GM23338 (cell line): ENCODE results near the gene ZBTB34. TPM values are rescaled to one million over a fixed set of nuclear protein-coding genes. Genes with fewer than 3 reads are reported as not detected.

Experiments
- ATAC-seq: fragments of 200-7000 bp; cut with Tn5 transposase; 3 replicates; pipeline ENCODE4 v1.9.1; 2020
- DNase-seq: peaks from one replicate; pipeline ENCODE4 v3.0.0-alpha.2; 2015; ENCODE audit warnings: low spot score
- H2AFZ ChIP-seq: fragments of 200-600 bp; sonication (generic); 2 replicates; pipeline ENCODE4 v1.8.0; 2016; ENCODE audit warnings: antibody characterized with exemption, mild to moderate bottlenecking, moderate library complexity
- H3F3A ChIP-seq: fragments of 200-600 bp; sonication (generic); replicated peaks from 2 replicates; pipeline ENCODE4 v1.8.0; 2017; ENCODE audit warnings: antibody characterized with exemption, mixed run types, low read depth
- H3K27ac ChIP-seq: fragments of 200-600 bp; sonication (generic); 2 replicates; pipeline ENCODE4 v1.6.1; 2016; ENCODE audit warnings: low read depth
- H3K27me3 ChIP-seq: fragments of 200-600 bp; sonication (generic); 2 replicates; pipeline ENCODE4 v1.8.0; 2016; ENCODE audit warnings: mild to moderate bottlenecking, mixed run types, moderate library complexity; ENCODE audit not compliant: insufficient read depth
- H3K36me3 ChIP-seq: fragments of 200-600 bp; sonication (generic); 2 replicates; pipeline ENCODE4 v1.8.0; 2016; ENCODE audit warnings: mild to moderate bottlenecking; ENCODE audit not compliant: insufficient read depth
- H3K4me1 ChIP-seq: fragments of 200-600 bp; sonication (generic); 2 replicates; pipeline ENCODE4 v1.8.0; 2016; ENCODE audit warnings: mild to moderate bottlenecking, moderate library complexity; ENCODE audit not compliant: insufficient read depth
- H3K4me2 ChIP-seq: fragments of 200-600 bp; sonication (generic); 2 replicates; pipeline ENCODE4 v1.7.1; 2017; ENCODE audit warnings: mixed run types
- H3K4me3 ChIP-seq: fragments of 200-600 bp; sonication (generic); 2 replicates; pipeline ENCODE4 v1.6.1; 2016; ENCODE audit warnings: mixed run types
- H3K79me2 ChIP-seq: fragments of 200-600 bp; sonication (generic); replicated peaks from 2 replicates; pipeline ENCODE4 v1.8.0; 2017; ENCODE audit warnings: mild to moderate bottlenecking; ENCODE audit not compliant: insufficient read depth
- H3K9me2 ChIP-seq: fragments of 200-600 bp; sonication (generic); 2 replicates; pipeline ENCODE4 v1.8.0; 2017; ENCODE audit not compliant: insufficient read depth
- H4K20me1 ChIP-seq: fragments of 200-600 bp; sonication (generic); replicated peaks from 2 replicates; pipeline ENCODE4 v1.8.0; 2017; ENCODE audit warnings: mild to moderate bottlenecking; ENCODE audit not compliant: insufficient read depth
- H3K27ac Mint-ChIP-seq: 2 replicates; pipeline ENCODE4 v1.8.0; 2020; ENCODE audit warnings: inconsistent platforms, mild to moderate bottlenecking, moderate library complexity, mixed read lengths
- H3K27me3 Mint-ChIP-seq: 3 replicates; pipeline ENCODE4 v1.8.0; 2022; ENCODE audit warnings: low read depth, mild to moderate bottlenecking, moderate library complexity, mixed read lengths, inconsistent platforms; ENCODE audit not compliant: insufficient read depth, poor library complexity
- H3K36me3 Mint-ChIP-seq: 3 replicates; pipeline ENCODE4 v1.8.0; 2021; ENCODE audit warnings: low read depth, mild to moderate bottlenecking, inconsistent platforms, moderate library complexity, mixed read lengths
- H3K4me1 Mint-ChIP-seq: 3 replicates; pipeline ENCODE4 v1.8.0; 2020; ENCODE audit warnings: mild to moderate bottlenecking, inconsistent platforms, mixed read lengths
- H3K4me3 Mint-ChIP-seq: 3 replicates; pipeline ENCODE4 v1.8.0; 2021; ENCODE audit warnings: moderate library complexity, mild to moderate bottlenecking, inconsistent platforms, mixed read lengths
- H3K9me3 Mint-ChIP-seq: 3 replicates; pipeline ENCODE4 v1.8.0; 2020; ENCODE audit warnings: moderate library complexity, mild to moderate bottlenecking, inconsistent platforms, mixed read lengths
- CTCF ChIP-seq, 2 experiments: fragments of 200-600 bp in 1 of 2; sonication (generic) in 1 of 2; conservative IDR thresholded peaks; 2 replicates each; pipeline versions ENCODE4 v1.5.1 to v1.6.1; 2016 to 2017; ENCODE audit warnings: antibody characterized with exemption in 2 of 2, low read depth in 2 of 2, mild to moderate bottlenecking in 2 of 2, moderate library complexity in 1 of 2
- EZH2 ChIP-seq: fragments of 200-600 bp; sonication (generic); IDR thresholded peaks from one replicate; pipeline ENCODE4 v1.8.0; 2017; ENCODE audit warnings: antibody characterized with exemption, mild to moderate bottlenecking, low read depth; ENCODE audit not compliant: unreplicated experiment
- NANOG ChIP-seq: IDR thresholded peaks from 2 replicates; pipeline ENCODE4 v1.6.1; 2016; ENCODE audit warnings: antibody characterized with exemption, borderline replicate concordance
- POLR2AphosphoS5 ChIP-seq: IDR thresholded peaks from 2 replicates; pipeline ENCODE4 v1.6.1; 2016; ENCODE audit warnings: antibody characterized with exemption, low read depth
- ZNF114 ChIP-seq: fragments of 250-450 bp; sonication (Bioruptor Pico); IDR thresholded peaks from 2 replicates; pipeline ENCODE4 v1.5.0; 2020; ENCODE audit warnings: mild to moderate bottlenecking, moderate library complexity
- ZNF462 ChIP-seq: fragments of 250-450 bp; sonication (Bioruptor Pico); IDR thresholded peaks from 2 replicates; pipeline ENCODE4 v1.5.0; 2020; ENCODE audit warnings: mild to moderate bottlenecking, moderate library complexity
- polyA plus RNA-seq: library from polyadenylated mRNA; unstranded; fragments of >200 nt; fragmentation: Nextera tagmentation; extraction: Ambion mirVana; gene quantifications from 2 replicates; pipeline ENCODE4 v1.2.1, GENCODE V29; 2016
- total RNA-seq: library from RNA; depleted of rRNA; stranded (reverse); fragments of >200 nt; shearing (Covaris generic); gene quantifications from 2 replicates; pipeline ENCODE4 v1.2.3, GENCODE V29; 2014

ZBTB34 gene
- total and polyA plus RNA-seq, 2 experiments from 2014 or later, result 6.4 to 21.9 TPM

- TF ChIP-seq ZNF462 (CRISPR knock-in tag), result no peak
- TF ChIP-seq POLR2AphosphoS5, result no peak
- no peak for TF ChIP-seq NANOG
These were observed 6.8 kb upstream of the ZBTB34 start (continued) for GRCh38 chr9:126853667-126854066.

- no peaks in the 10 kb centered on the region for H3K27me3 ChIP-seq
- no peaks in the 10 kb centered on the region for H3K36me3 ChIP-seq
- TF ChIP-seq CTCF (conservative IDR thresholded peaks at IDR 0.05; ENCODE audit: low read depth in 2 of 2) (no peak), EZH2 (no peak), ZNF114 (CRISPR knock-in tag) (no peak)
These were observed 5.7 kb upstream of the ZBTB34 start for GRCh38 chr9:126854734-126855133.

More at GRCh38 chr9:126854734-126855133, 5.7 kb upstream of the ZBTB34 start:
- peaks cover 11% of the 10 kb centered on the region for H3K4me1 Mint-ChIP-seq
- no peaks in the 10 kb centered on the region for H3K36me3 Mint-ChIP-seq
- no peak overlapping the region for H3K4me3 ChIP-seq
- no peaks in the 10 kb centered on the region for H3F3A ChIP-seq
- no peak overlapping the region for H3K27ac Mint-ChIP-seq
- H2AFZ ChIP-seq, result no peak overlapping the region
- H3K27me3 Mint-ChIP-seq, result peaks cover 6% of the 10 kb centered on the region
- no peak for DNase-seq
- no peaks in the 10 kb centered on the region for H4K20me1 ChIP-seq
- H3K79me2 ChIP-seq, result no peaks in the 10 kb centered on the region
- no peak overlapping the region for H3K27ac ChIP-seq
- no peaks in the 10 kb centered on the region for H3K9me2 ChIP-seq
- no peak overlapping the region for H3K4me2 ChIP-seq
- ATAC-seq, result no peak
- no peaks in the 10 kb centered on the region; the same call in 2 of the 3 replicates for H3K9me3 Mint-ChIP-seq
- H3K4me3 Mint-ChIP-seq, result no peak overlapping the region
- H3K4me1 ChIP-seq, result no peaks in the 10 kb centered on the region
